HCT116 (cell line): ENCODE data around the gene NTSR1. TPM values are rescaled to one million over a fixed set of nuclear protein-coding genes. Genes with fewer than 3 reads are reported as not detected.

Experiments used
- ATAC-seq: fragments of 200-7000 bp; cut with Tn5 transposase; 2 replicates; pipeline ENCODE4 v1.9.1; 2020; ENCODE audit warnings: mild to moderate bottlenecking, moderate library complexity
- BruUV-seq: library from RNA; stranded (reverse); fragments of 400-500 nt; replicated peaks from 2 replicates; lab custom pipeline; 2021; lab: Mats Ljungman, UMichigan
- CTCF ChIA-PET: fragments of 300-600 bp; sonication (Branson Sonifier 250); formaldehyde crosslinking; loops from one replicate; lab custom pipeline; 2021; ENCODE audit warnings: antibody characterized with exemption; lab: Charles Lee
- POLR2A ChIA-PET: fragments of 300-600, 350-600 bp; sonication (Branson Sonifier 250); formaldehyde crosslinking; loops from one replicate; lab custom pipeline; 2021; ENCODE audit warnings: antibody characterized with exemption; lab: Charles Lee
- RAD21 ChIA-PET, 2 experiments: fragments of 300-600 bp; sonication (Branson Sonifier 250); formaldehyde crosslinking; loops; one replicate each; lab custom pipeline; 2023; ENCODE audit warnings: low total read pairs in 2 of 2; ENCODE audit not compliant: uncharacterized antibody in 2 of 2, unreplicated experiment in 2 of 2, low non-redundant PET in 1 of 2; lab: Charles Lee
- DNase-seq: peaks from one replicate; pipeline ENCODE4 v3.0.0-alpha.2; 2010; ENCODE audit warnings: low read depth, low spot score
- H2AFZ ChIP-seq: fragments of 200-600 bp; shearing (Covaris generic), sonication (generic); 2 replicates; pipeline ENCODE4 v1.6.1; 2017; ENCODE audit warnings: low read depth, mixed run types, mixed read lengths, antibody characterized with exemption, low read length; ENCODE audit not compliant: poor library complexity, severe bottlenecking
- H3K27ac ChIP-seq: 2 replicates; pipeline ENCODE4 v1.5.1; 2012; ENCODE audit warnings: low read depth, low read length
- H3K27me3 ChIP-seq: fragments of 200-600 bp; sonication (generic); 2 replicates; pipeline ENCODE4 v1.6.1; 2016; ENCODE audit warnings: mixed run types, low read length, mixed read lengths; ENCODE audit not compliant: insufficient read depth
- H3K36me3 ChIP-seq, 2 experiments: fragments of 200-500 bp in 1 of 2; fragments of 200-600 bp in 1 of 2; sonication (Bioruptor generic) in 1 of 2; sonication (generic) in 1 of 2; 2 replicates each; pipeline versions ENCODE4 v1.5.1 to v1.6.1; 2014 to 2016; ENCODE audit warnings: low read length in 2 of 2, inconsistent platforms in 1 of 2, mixed read lengths in 1 of 2, mixed run types in 1 of 2; ENCODE audit not compliant: insufficient read depth in 2 of 2, control insufficient read depth in 1 of 2
- H3K4me1 ChIP-seq, 2 experiments: fragments of 200-600 bp in 1 of 2; sonication (generic) in 1 of 2; 2 replicates each; pipeline versions ENCODE4 v1.5.1 to v1.6.1; 2012 to 2017; ENCODE audit warnings: low read length in 2 of 2, inconsistent platforms in 1 of 2, mild to moderate bottlenecking in 1 of 2, mixed read lengths in 1 of 2, mixed run types in 1 of 2, moderate library complexity in 1 of 2; ENCODE audit not compliant: insufficient read depth in 2 of 2, control insufficient read depth in 1 of 2
- H3K4me2 ChIP-seq: fragments of 200-600 bp; sonication (generic); 2 replicates; pipeline ENCODE4 v1.6.1; 2017; ENCODE audit warnings: mixed run types, low read length, mixed read lengths
- H3K4me3 ChIP-seq, 2 experiments: fragments of 200-600 bp in 1 of 2; sonication (generic) in 1 of 2; replicated peaks in 1 of 2; 2 replicates each; pipeline ENCODE4 v1.5.1; 2011 to 2016; ENCODE audit warnings: low read length in 2 of 2, control low read depth in 1 of 2, low read depth in 1 of 2, mild to moderate bottlenecking in 1 of 2, mixed read lengths in 1 of 2, mixed run types in 1 of 2
- H3K79me2 ChIP-seq: fragments of 200-600 bp; sonication (generic); 2 replicates; pipeline ENCODE4 v1.6.1; 2017; ENCODE audit warnings: mild to moderate bottlenecking, mixed run types, low read length, moderate library complexity, mixed read lengths; ENCODE audit not compliant: insufficient read depth
- H3K9ac ChIP-seq: fragments of 200-600 bp; sonication (generic); 2 replicates; pipeline ENCODE4 v1.6.1; 2016; ENCODE audit warnings: low read length, mixed read lengths
- H3K9me2 ChIP-seq: fragments of 200-600 bp; sonication (generic), shearing (Covaris generic); 2 replicates; pipeline ENCODE4 v1.6.1; 2017; ENCODE audit warnings: mixed run types, mild to moderate bottlenecking, moderate library complexity; ENCODE audit not compliant: insufficient read depth
- H3K9me3 ChIP-seq, 2 experiments: fragments of 200-500 bp in 1 of 2; fragments of 200-600 bp in 1 of 2; sonication (Bioruptor generic) in 1 of 2; sonication (generic) in 1 of 2; 2 replicates each; pipeline ENCODE4 v1.6.1; 2014 to 2017; ENCODE audit warnings: low read length in 2 of 2, mixed read lengths in 2 of 2, inconsistent platforms in 1 of 2, low read depth in 1 of 2, mild to moderate bottlenecking in 1 of 2, mixed run types in 1 of 2, moderate library complexity in 1 of 2; ENCODE audit not compliant: control insufficient read depth in 1 of 2, insufficient read depth in 1 of 2
- H4K20me1 ChIP-seq: fragments of 200-600 bp; sonication (generic), shearing (Covaris generic); 2 replicates; pipeline ENCODE4 v1.6.1; 2017; ENCODE audit warnings: mixed run types, mild to moderate bottlenecking, moderate library complexity; ENCODE audit not compliant: insufficient read depth
- ATF3 ChIP-seq: IDR thresholded peaks from 2 replicates; pipeline ENCODE4 v1.6.1; 2012
- CBX3 ChIP-seq: IDR thresholded peaks from 2 replicates; pipeline ENCODE4 v1.6.1; 2012; ENCODE audit warnings: low read depth
- CTCF ChIP-seq, 3 experiments: fragments of 200-600 bp in 1 of 3; sonication (generic) in 1 of 3; IDR thresholded peaks in 2 of 3; conservative IDR thresholded peaks in 1 of 3; 2 replicates each; pipeline ENCODE4 v1.5.1; 2012 to 2017; ENCODE audit warnings: low read depth in 2 of 3, low read length in 2 of 3, antibody characterized with exemption in 1 of 3, borderline replicate concordance in 1 of 3, control low read depth in 1 of 3, mild to moderate bottlenecking in 1 of 3, mixed read lengths in 1 of 3, mixed run types in 1 of 3, moderate library complexity in 1 of 3; ENCODE audit not compliant: insufficient read depth in 1 of 3
- EGR1 ChIP-seq: IDR thresholded peaks from 2 replicates; pipeline ENCODE4 v1.6.1; 2012; ENCODE audit warnings: low read depth
- EZH2 ChIP-seq: fragments of 200-600 bp; sonication (generic); IDR thresholded peaks from 2 replicates; pipeline ENCODE4 v1.6.1; 2017; ENCODE audit warnings: antibody characterized with exemption, mixed run types
- FOSL1 ChIP-seq: IDR thresholded peaks from 2 replicates; pipeline ENCODE4 v1.6.1; 2012; ENCODE audit warnings: low read depth
- JUND ChIP-seq: IDR thresholded peaks from 2 replicates; pipeline ENCODE4 v1.6.1; 2012
- MAX ChIP-seq: IDR thresholded peaks from 2 replicates; pipeline ENCODE4 v1.6.1; 2012
- POLR2AphosphoS5 ChIP-seq: IDR thresholded peaks from 2 replicates; pipeline ENCODE4 v1.6.1; 2011; ENCODE audit warnings: mild to moderate bottlenecking, low read depth, low read length, moderate library complexity
- SIN3A ChIP-seq: IDR thresholded peaks from 2 replicates; pipeline ENCODE4 v1.6.1; 2012; ENCODE audit warnings: low read depth
- SP1 ChIP-seq: IDR thresholded peaks from 2 replicates; pipeline ENCODE4 v1.6.1; 2012; ENCODE audit warnings: low read depth
- SRF ChIP-seq: IDR thresholded peaks from 2 replicates; pipeline ENCODE4 v1.6.1; 2012; ENCODE audit warnings: low read depth
- TCF7L2 ChIP-seq: IDR thresholded peaks from 2 replicates; pipeline ENCODE4 v1.7.0; 2011; ENCODE audit warnings: borderline replicate concordance, inconsistent platforms; ENCODE audit not compliant: insufficient read depth, insufficient read length; ENCODE audit errors: extremely low read depth
- YY1 ChIP-seq: IDR thresholded peaks from 2 replicates; pipeline ENCODE4 v1.6.1; 2011; ENCODE audit warnings: low read length, low read depth, moderate library complexity, mild to moderate bottlenecking; ENCODE audit not compliant: insufficient replicate concordance; ENCODE audit errors: extremely low read depth
- ZBTB33 ChIP-seq: IDR thresholded peaks from 2 replicates; pipeline ENCODE4 v1.6.1; 2011; ENCODE audit warnings: mild to moderate bottlenecking, low read length, moderate library complexity; ENCODE audit not compliant: insufficient replicate concordance; ENCODE audit errors: extremely low read depth
- ZFX ChIP-seq: fragments of 450-650 bp; IDR thresholded peaks from 2 replicates; pipeline ENCODE4 v1.6.1; 2017
- ZNF274 ChIP-seq: fragments of 200-500 bp; sonication (Bioruptor generic); IDR thresholded peaks from 2 replicates; pipeline ENCODE4 v1.6.1; 2014; ENCODE audit warnings: mild to moderate bottlenecking, low read depth, low read length, inconsistent platforms
- intact Hi-C: fragments of 100-400 bp; cut with micrococcal nuclease; formaldehyde crosslinking; loops from 2 replicates; pipeline ENCODE4 v1.10.0; 2022
- total RNA-seq: library from RNA; stranded (reverse); gene quantifications from one replicate; pipeline ENCODE4 v1.2.1, GENCODE V29; 2021; ENCODE audit not compliant: unreplicated experiment

Gene NTSR1
- total RNA-seq, 1 experiment from 2014 or later, result 187 TPM

- DNase-seq, result no peak
- ChIA-PET CTCF (no interaction called here), RAD21 (no interaction called here), POLR2A (no interaction called here)
- no peak for TF ChIP-seq CTCF (IDR thresholded peaks at IDR 0.05 in 2 of 3, conservative IDR thresholded peaks at IDR 0.05 in 1 of 3; ENCODE audit: borderline replicate concordance in 1 of 3, insufficient read depth in 1 of 3, low read depth in 2 of 3, low read length in 2 of 3)
- no peak for TF ChIP-seq MAX
- no peak for TF ChIP-seq EZH2
- TF ChIP-seq ZBTB33, result no peak
- no peak for TF ChIP-seq ZNF274
- TF ChIP-seq SP1, result no peak
- no peak for TF ChIP-seq TCF7L2
- TF ChIP-seq CBX3, result no peak
- TF ChIP-seq SRF, result no peak
- no peak for TF ChIP-seq YY1
- TF ChIP-seq SIN3A, result no peak
- TF ChIP-seq FOSL1, result no peak
- no peak for TF ChIP-seq ZFX
- TF ChIP-seq POLR2AphosphoS5, result no peak
- no peak for TF ChIP-seq JUND
- no peak for TF ChIP-seq ATF3
- no peak for TF ChIP-seq EGR1
- H3K4me3 ChIP-seq, result no peak overlapping the region
- peaks cover 10 to 32% of the 10 kb centered on the region in 2 experiments; a peak in 3 of 4 replicates for H3K4me1 ChIP-seq
- no peaks in the 10 kb centered on the region for H3K9me2 ChIP-seq
- H3K9ac ChIP-seq, result no peak overlapping the region
- no peaks in the 10 kb centered on the region for H3K79me2 ChIP-seq
- no peak for ATAC-seq
- no peaks in the 10 kb centered on the region for H3K27me3 ChIP-seq
- no peak overlapping the region for H3K4me2 ChIP-seq
- no peaks in the 10 kb centered on the region for H3K9me3 ChIP-seq
- H4K20me1 ChIP-seq, result no peaks in the 10 kb centered on the region
- no peak overlapping the region for H2AFZ ChIP-seq
- BruUV-seq, result no TSS peak
- intact Hi-C loops, result no loop called here
- H3K27ac ChIP-seq, result no peak overlapping the region
- no peaks in the 10 kb centered on the region for H3K36me3 ChIP-seq
These were observed 60.1 kb downstream of the NTSR1 start for GRCh38 chr20:62768551-62769287.
